WTC11 (cell line): Measurements from ENCODE around the gene FOXJ3. TPM values are rescaled to one million over a fixed set of nuclear protein-coding genes. Genes with fewer than 3 reads are reported as not detected.

Source experiments
- ATAC-seq: fragments of 200-7000 bp; cut with Tn5 transposase; 2 replicates; pipeline ENCODE4 v1.10.0; 2021; ENCODE audit warnings: mild to moderate bottlenecking, moderate library complexity
- CTCF ChIA-PET: fragments of 300-600 bp; sonication (Branson Sonifier 250); formaldehyde crosslinking; loops from one replicate; lab custom pipeline; 2021; ENCODE audit warnings: antibody characterized with exemption; lab: Charles Lee
- POLR2A ChIA-PET: fragments of 350-600 bp; sonication (Branson Sonifier 250); formaldehyde crosslinking; loops from one replicate; lab custom pipeline; 2021; ENCODE audit warnings: antibody characterized with exemption; lab: Charles Lee
- DNase-seq: peaks from one replicate; pipeline ENCODE4 v3.0.0; 2021; ENCODE audit warnings: low spot score
- H3K27ac Mint-ChIP-seq: 2 replicates; pipeline ENCODE4 v1.8.0; 2021; ENCODE audit warnings: mixed read lengths
- H3K27me3 Mint-ChIP-seq: 2 replicates; pipeline ENCODE4 v1.8.0; 2021; ENCODE audit warnings: low read depth, mild to moderate bottlenecking, moderate library complexity, mixed read lengths
- H3K36me3 Mint-ChIP-seq: 2 replicates; pipeline ENCODE4 v1.8.0; 2021; ENCODE audit warnings: mixed read lengths
- H3K4me1 Mint-ChIP-seq: 2 replicates; pipeline ENCODE4 v1.8.0; 2022; ENCODE audit warnings: mixed read lengths
- H3K4me3 Mint-ChIP-seq: 2 replicates; pipeline ENCODE4 v1.8.0; 2021; ENCODE audit warnings: mild to moderate bottlenecking, moderate library complexity, mixed read lengths
- H3K9me3 Mint-ChIP-seq: 2 replicates; pipeline ENCODE4 v1.8.0; 2021; ENCODE audit warnings: mixed read lengths
- ATF2 ChIP-seq: sonication (generic); formaldehyde crosslinking; IDR thresholded peaks from 2 replicates; pipeline ENCODE4 v1.8.1; 2022; ENCODE audit warnings: low read depth, missing genetic modification reagents, borderline replicate concordance
- CREB1 ChIP-seq: sonication (generic); formaldehyde crosslinking; IDR thresholded peaks from 2 replicates; pipeline ENCODE4 v1.8.0; 2023; ENCODE audit warnings: mild to moderate bottlenecking, missing genetic modification reagents
- CREM ChIP-seq: sonication (generic); formaldehyde crosslinking; IDR thresholded peaks from 2 replicates; pipeline ENCODE4 v1.8.1; 2022; ENCODE audit warnings: mild to moderate bottlenecking, missing genetic modification reagents, moderate library complexity
- E2F5 ChIP-seq: sonication (generic); formaldehyde crosslinking; IDR thresholded peaks from 2 replicates; pipeline ENCODE4 v1.8.1; 2022; ENCODE audit warnings: mild to moderate bottlenecking, moderate library complexity, missing genetic modification reagents
- EMX1 ChIP-seq: fragments of 250-450 bp; sonication (Bioruptor Pico); IDR thresholded peaks from 2 replicates; pipeline ENCODE4 v1.8.0; 2021; ENCODE audit warnings: mild to moderate bottlenecking
- ETV6 ChIP-seq: sonication (generic); formaldehyde crosslinking; IDR thresholded peaks from 2 replicates; pipeline ENCODE4 v1.8.1; 2022; ENCODE audit warnings: mild to moderate bottlenecking, missing genetic modification reagents
- FOXK1 ChIP-seq: sonication (generic); formaldehyde crosslinking; IDR thresholded peaks from 2 replicates; pipeline ENCODE4 v1.8.0; 2022; ENCODE audit warnings: mild to moderate bottlenecking, moderate library complexity, missing genetic modification reagents
- HMGA2 ChIP-seq: fragments of 250-450 bp; sonication (Bioruptor Pico); IDR thresholded peaks from 2 replicates; pipeline ENCODE4 v1.4.0; 2021; ENCODE audit warnings: mild to moderate bottlenecking, moderate library complexity
- IRF1 ChIP-seq: sonication (generic); formaldehyde crosslinking; IDR thresholded peaks from 2 replicates; pipeline ENCODE4 v1.8.0; 2023; ENCODE audit warnings: missing genetic modification reagents
- IRF2 ChIP-seq: sonication (generic); formaldehyde crosslinking; IDR thresholded peaks from 2 replicates; pipeline ENCODE4 v1.8.0; 2022; ENCODE audit warnings: low read depth, missing genetic modification reagents, borderline replicate concordance
- KAT7 ChIP-seq: sonication (generic); formaldehyde crosslinking; IDR thresholded peaks from 2 replicates; pipeline ENCODE4 v1.8.1; 2023; ENCODE audit warnings: missing genetic modification reagents, mild to moderate bottlenecking, borderline replicate concordance
- MAX ChIP-seq: sonication (generic); formaldehyde crosslinking; IDR thresholded peaks from 2 replicates; pipeline ENCODE4 v1.8.0; 2022; ENCODE audit warnings: mild to moderate bottlenecking, missing genetic modification reagents
- MYBL2 ChIP-seq: sonication (generic); formaldehyde crosslinking; IDR thresholded peaks from 2 replicates; pipeline ENCODE4 v1.8.1; 2023; ENCODE audit warnings: mild to moderate bottlenecking, moderate library complexity, missing genetic modification reagents
- NR1H2 ChIP-seq: sonication (generic); formaldehyde crosslinking; IDR thresholded peaks from 2 replicates; pipeline ENCODE4 v1.9.0; 2021; ENCODE audit warnings: mild to moderate bottlenecking, moderate library complexity, missing genetic modification reagents
- NR2C2 ChIP-seq: sonication (generic); formaldehyde crosslinking; IDR thresholded peaks from 2 replicates; pipeline ENCODE4 v1.8.0; 2022; ENCODE audit warnings: mild to moderate bottlenecking, missing genetic modification reagents
- PRRX2 ChIP-seq: fragments of 250-450 bp; sonication (Bioruptor Pico); IDR thresholded peaks from 2 replicates; pipeline ENCODE4 v1.8.0; 2021; ENCODE audit warnings: mild to moderate bottlenecking
- RELA ChIP-seq: sonication (generic); formaldehyde crosslinking; IDR thresholded peaks from 2 replicates; pipeline ENCODE4 v1.8.1; 2022; ENCODE audit warnings: missing genetic modification reagents, mild to moderate bottlenecking, borderline replicate concordance
- ZBTB21 ChIP-seq: sonication (generic); formaldehyde crosslinking; IDR thresholded peaks from 2 replicates; pipeline ENCODE4 v1.8.1; 2023; ENCODE audit warnings: mild to moderate bottlenecking, missing genetic modification reagents, borderline replicate concordance
- ZBTB43 ChIP-seq: sonication (generic); formaldehyde crosslinking; IDR thresholded peaks from 2 replicates; pipeline ENCODE4 v1.8.1; 2023; ENCODE audit warnings: mild to moderate bottlenecking, missing genetic modification reagents
- ZNF416 ChIP-seq: fragments of 250-450 bp; sonication (Bioruptor Pico); IDR thresholded peaks from 2 replicates; pipeline ENCODE4 v1.9.0; 2021; ENCODE audit warnings: mild to moderate bottlenecking, inconsistent platforms
- total RNA-seq: library from RNA; stranded (reverse); gene quantifications from 3 replicates; pipeline ENCODE4 v1.2.3, GENCODE V29; 2021
- TF ChIP-seq, protein P1 (sequence below): sonication (generic); formaldehyde crosslinking; IDR thresholded peaks from 2 replicates; pipeline ENCODE4 v1.8.1; 2023; ENCODE audit warnings: mild to moderate bottlenecking, missing genetic modification reagents
- TF ChIP-seq, protein P2 (sequence below): fragments of 200-600 bp; IDR thresholded peaks from 2 replicates; pipeline ENCODE4 v1.8.0; 2022; ENCODE audit warnings: antibody characterized with exemption

The FOXJ3 gene
- total RNA-seq, 1 experiment from 2014 or later = 43.3 TPM

DNA sequence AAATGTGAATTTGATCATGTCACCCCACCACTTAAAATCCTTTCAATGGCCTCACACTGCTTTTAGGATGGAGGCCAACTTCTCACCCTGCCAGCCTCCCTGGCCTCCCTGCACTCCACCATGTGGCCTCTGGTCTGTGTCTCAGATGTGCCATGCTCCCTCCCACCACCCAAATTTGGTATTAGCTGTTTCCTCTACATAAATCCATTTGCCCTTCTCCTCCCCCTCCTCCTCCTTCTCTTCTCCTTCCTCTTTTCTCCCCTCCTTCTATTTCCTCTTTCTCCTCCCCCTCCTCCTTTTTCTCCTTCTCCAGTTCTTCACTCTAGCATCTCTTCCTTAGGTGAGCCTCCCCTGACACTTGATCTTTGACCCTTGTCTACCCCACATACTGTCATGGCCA is 198.6 kb downstream of the FOXJ3 start (continued):
- TF ChIP-seq E2F5 (CRISPR knock-in tag) = no peak
- no peak for TF ChIP-seq ZBTB21 (CRISPR knock-in tag)
- no peak for TF ChIP-seq FOXK1
- no peak for TF ChIP-seq RELA (CRISPR knock-in tag)
- TF ChIP-seq ETV6 (CRISPR knock-in tag) = no peak
- no peak for TF ChIP-seq EMX1 (CRISPR knock-in tag)
- TF ChIP-seq KAT7 = no peak
- no peak for TF ChIP-seq ZBTB43
- no peak for TF ChIP-seq NR2C2 (CRISPR knock-in tag)

- ChIA-PET CTCF (no interaction called here), POLR2A (no interaction called here)
- peaks cover 9% of the 10 kb centered on the region for H3K9me3 Mint-ChIP-seq
- H3K27ac Mint-ChIP-seq = no peak overlapping the region
- ATAC-seq (no peak), DNase-seq (no peak)
- H3K27me3 Mint-ChIP-seq = no peaks in the 10 kb centered on the region
- TF ChIP-seq CREM (CRISPR knock-in tag) = no peak
- no peak for TF ChIP-seq CREB1
- TF ChIP-seq IRF2 (CRISPR knock-in tag) = no peak
- TF ChIP-seq MAX (CRISPR knock-in tag) = no peak
- TF ChIP-seq, protein P1, sequence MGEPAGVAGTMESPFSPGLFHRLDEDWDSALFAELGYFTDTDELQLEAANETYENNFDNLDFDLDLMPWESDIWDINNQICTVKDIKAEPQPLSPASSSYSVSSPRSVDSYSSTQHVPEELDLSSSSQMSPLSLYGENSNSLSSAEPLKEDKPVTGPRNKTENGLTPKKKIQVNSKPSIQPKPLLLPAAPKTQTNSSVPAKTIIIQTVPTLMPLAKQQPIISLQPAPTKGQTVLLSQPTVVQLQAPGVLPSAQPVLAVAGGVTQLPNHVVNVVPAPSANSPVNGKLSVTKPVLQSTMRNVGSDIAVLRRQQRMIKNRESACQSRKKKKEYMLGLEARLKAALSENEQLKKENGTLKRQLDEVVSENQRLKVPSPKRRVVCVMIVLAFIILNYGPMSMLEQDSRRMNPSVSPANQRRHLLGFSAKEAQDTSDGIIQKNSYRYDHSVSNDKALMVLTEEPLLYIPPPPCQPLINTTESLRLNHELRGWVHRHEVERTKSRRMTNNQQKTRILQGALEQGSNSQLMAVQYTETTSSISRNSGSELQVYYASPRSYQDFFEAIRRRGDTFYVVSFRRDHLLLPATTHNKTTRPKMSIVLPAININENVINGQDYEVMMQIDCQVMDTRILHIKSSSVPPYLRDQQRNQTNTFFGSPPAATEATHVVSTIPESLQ = no peak
- TF ChIP-seq ATF2 (CRISPR knock-in tag) = no peak
- TF ChIP-seq ZNF416 = no peak
- no peak for TF ChIP-seq PRRX2 (CRISPR knock-in tag)
- TF ChIP-seq, protein P2, sequence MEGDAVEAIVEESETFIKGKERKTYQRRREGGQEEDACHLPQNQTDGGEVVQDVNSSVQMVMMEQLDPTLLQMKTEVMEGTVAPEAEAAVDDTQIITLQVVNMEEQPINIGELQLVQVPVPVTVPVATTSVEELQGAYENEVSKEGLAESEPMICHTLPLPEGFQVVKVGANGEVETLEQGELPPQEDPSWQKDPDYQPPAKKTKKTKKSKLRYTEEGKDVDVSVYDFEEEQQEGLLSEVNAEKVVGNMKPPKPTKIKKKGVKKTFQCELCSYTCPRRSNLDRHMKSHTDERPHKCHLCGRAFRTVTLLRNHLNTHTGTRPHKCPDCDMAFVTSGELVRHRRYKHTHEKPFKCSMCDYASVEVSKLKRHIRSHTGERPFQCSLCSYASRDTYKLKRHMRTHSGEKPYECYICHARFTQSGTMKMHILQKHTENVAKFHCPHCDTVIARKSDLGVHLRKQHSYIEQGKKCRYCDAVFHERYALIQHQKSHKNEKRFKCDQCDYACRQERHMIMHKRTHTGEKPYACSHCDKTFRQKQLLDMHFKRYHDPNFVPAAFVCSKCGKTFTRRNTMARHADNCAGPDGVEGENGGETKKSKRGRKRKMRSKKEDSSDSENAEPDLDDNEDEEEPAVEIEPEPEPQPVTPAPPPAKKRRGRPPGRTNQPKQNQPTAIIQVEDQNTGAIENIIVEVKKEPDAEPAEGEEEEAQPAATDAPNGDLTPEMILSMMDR = no peak
- TF ChIP-seq NR1H2 (CRISPR knock-in tag) = no peak
- TF ChIP-seq HMGA2 = no peak
- TF ChIP-seq IRF1 (CRISPR knock-in tag) = no peak
- TF ChIP-seq ZBTB21 (CRISPR knock-in tag) = no peak
- no peak for TF ChIP-seq MYBL2
- H3K4me1 Mint-ChIP-seq = peaks cover 6% of the 10 kb centered on the region; the same call in 1 of the 2 replicates
- H3K4me3 Mint-ChIP-seq = no peak overlapping the region
- H3K36me3 Mint-ChIP-seq = no peaks in the 10 kb centered on the region
Measured at GRCh38 chr1:42135426-42135825, 199.6 kb downstream of the FOXJ3 start.
